ENCODE data around the gene KCNH3. TPM values are rescaled to one million over a fixed set of nuclear protein-coding genes. Genes with fewer than 3 reads are reported as not detected.

Gene KCNH3
- total and polyA plus RNA-seq, 2 of the 8 experiments (the other 6 are each of a cell fraction or from before 2014, with no cell fraction given) = 0.24 to 0.50 TPM

- TF ChIP-seq, protein P1, sequence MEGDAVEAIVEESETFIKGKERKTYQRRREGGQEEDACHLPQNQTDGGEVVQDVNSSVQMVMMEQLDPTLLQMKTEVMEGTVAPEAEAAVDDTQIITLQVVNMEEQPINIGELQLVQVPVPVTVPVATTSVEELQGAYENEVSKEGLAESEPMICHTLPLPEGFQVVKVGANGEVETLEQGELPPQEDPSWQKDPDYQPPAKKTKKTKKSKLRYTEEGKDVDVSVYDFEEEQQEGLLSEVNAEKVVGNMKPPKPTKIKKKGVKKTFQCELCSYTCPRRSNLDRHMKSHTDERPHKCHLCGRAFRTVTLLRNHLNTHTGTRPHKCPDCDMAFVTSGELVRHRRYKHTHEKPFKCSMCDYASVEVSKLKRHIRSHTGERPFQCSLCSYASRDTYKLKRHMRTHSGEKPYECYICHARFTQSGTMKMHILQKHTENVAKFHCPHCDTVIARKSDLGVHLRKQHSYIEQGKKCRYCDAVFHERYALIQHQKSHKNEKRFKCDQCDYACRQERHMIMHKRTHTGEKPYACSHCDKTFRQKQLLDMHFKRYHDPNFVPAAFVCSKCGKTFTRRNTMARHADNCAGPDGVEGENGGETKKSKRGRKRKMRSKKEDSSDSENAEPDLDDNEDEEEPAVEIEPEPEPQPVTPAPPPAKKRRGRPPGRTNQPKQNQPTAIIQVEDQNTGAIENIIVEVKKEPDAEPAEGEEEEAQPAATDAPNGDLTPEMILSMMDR (IDR thresholded peaks at IDR 0.05; ENCODE audit: control extremely low read depth in 1 of 3, insufficient read depth in 1 of 3, low read depth in 1 of 3, low read length in 3 of 3) = no peak
- TF ChIP-seq HDAC2 (IDR thresholded peaks at IDR 0.05; ENCODE audit: borderline replicate concordance in 1 of 2, low read depth in 2 of 2, low read length in 2 of 2) (no peak), POLR2A (IDR thresholded peaks at IDR 0.05; ENCODE audit: control extremely low read depth in 1 of 2, low read depth in 2 of 2, low read length in 2 of 2) (no peak)
Observed at GRCh38 chr12:49559011-49559675, 20.3 kb downstream of the KCNH3 start (continued).

Measured in H1 (cell line).